ENCODE results near the gene RBPMS2.

GRCh38 chr15:64740311-64741170 is 34.8 kb downstream of the RBPMS2 start:
- no peak for TF ChIP-seq ZNF274 (IDR thresholded peaks at IDR 0.05; ENCODE audit: low read length)
- TF ChIP-seq ZNF274 (tag by site-specific recombination; IDR thresholded peaks at IDR 0.05; ENCODE audit: borderline replicate concordance): no peak
- no peak for TF ChIP-seq ZNF510 (tag by site-specific recombination; IDR thresholded peaks at IDR 0.05; ENCODE audit: insufficient replicate concordance)
- no peak for TF ChIP-seq CTCF (tag by site-specific recombination; IDR thresholded peaks at IDR 0.05)
- TF ChIP-seq RBAK (tag by site-specific recombination; IDR thresholded peaks at IDR 0.05): no peak
- TF ChIP-seq TCF7L2 (IDR thresholded peaks at IDR 0.05; ENCODE audit: borderline replicate concordance, low read depth, low read length): no peak
- no peak for TF ChIP-seq TSHZ1 (tag by site-specific recombination; IDR thresholded peaks at IDR 0.05; ENCODE audit: borderline replicate concordance)
- TF ChIP-seq ZBTB11 (tag by site-specific recombination; conservative IDR thresholded peaks at IDR 0.05; ENCODE audit: low read depth): no peak
- no peak for TF ChIP-seq REST (tag by site-specific recombination; IDR thresholded peaks at IDR 0.05)
- TF ChIP-seq MYNN (tag by site-specific recombination; IDR thresholded peaks at IDR 0.05; ENCODE audit: borderline replicate concordance): no peak
- no peak for TF ChIP-seq SP3 (tag by site-specific recombination; IDR thresholded peaks at IDR 0.05)
- TF ChIP-seq ZFHX2 (tag by site-specific recombination; conservative IDR thresholded peaks at IDR 0.05): no peak
